Measurements from ENCODE around the gene XYLT2. TPM values are rescaled to one million over a fixed set of nuclear protein-coding genes. Genes with fewer than 3 reads are reported as not detected.

The XYLT2 gene
- total and polyA plus RNA-seq, 2 experiments from 2014 or later = 14.2 to 44.9 TPM

GRCh38 chr17:50393700-50394099 is 47.8 kb downstream of the XYLT2 start (continued):
- no peak for TF ChIP-seq NANOG (IDR thresholded peaks at IDR 0.05; ENCODE audit: borderline replicate concordance)
- TF ChIP-seq ETS1 (IDR thresholded peaks at IDR 0.05) = no peak
- TF ChIP-seq ZNF114 (CRISPR knock-in tag; IDR thresholded peaks at IDR 0.05) = no peak
- no peak for TF ChIP-seq STAT1 (IDR thresholded peaks at IDR 0.05; ENCODE audit: unreplicated experiment)
- no peak for TF ChIP-seq CREB1 (CRISPR knock-in tag; IDR thresholded peaks at IDR 0.05; ENCODE audit: low read depth)

GRCh38 chr17:50394711-50395110 is 48.8 kb downstream of the XYLT2 start:
- Histone ChIP-seq H3K4me3 (no peak overlapping the region), H3K4me1 (ENCODE audit: insufficient read depth) (peaks cover 4% of the 10 kb centered on the region; the same call in 1 of the 2 replicates), H3K79me2 (replicated peaks; ENCODE audit: insufficient read depth) (peaks cover 25% of the 10 kb centered on the region), H2AFZ (no peak overlapping the region), H3K9me2 (ENCODE audit: insufficient read depth) (no peaks in the 10 kb centered on the region), H3K27me3 (ENCODE audit: insufficient read depth) (no peaks in the 10 kb centered on the region), H4K20me1 (replicated peaks; ENCODE audit: insufficient read depth) (peaks cover 27% of the 10 kb centered on the region), H3K4me2 (no peak overlapping the region), H3F3A (replicated peaks; ENCODE audit: low read depth) (no peaks in the 10 kb centered on the region), H3K36me3 (ENCODE audit: insufficient read depth) (peaks cover 34% of the 10 kb centered on the region), H3K27ac (ENCODE audit: low read depth) (no peak overlapping the region)
- peaks cover 2% of the 10 kb centered on the region for H3K27me3 Mint-ChIP-seq (ENCODE audit: insufficient read depth, low read depth, poor library complexity)
- H3K9me3 Mint-ChIP-seq = peaks cover 9% of the 10 kb centered on the region; the same call in 1 of the 3 replicates
- H3K4me3 Mint-ChIP-seq = 0 out of 3 replicates have a peak overlapping the region, but pooled peaks have one; percentile 32
- no peak overlapping the region for H3K27ac Mint-ChIP-seq
- peaks cover 53% of the 10 kb centered on the region for H3K36me3 Mint-ChIP-seq (ENCODE audit: low read depth)
- no peak for ATAC-seq
- peaks cover 10% of the 10 kb centered on the region for H3K4me1 Mint-ChIP-seq
- DNase-seq (ENCODE audit: low spot score) = no peak
- TF ChIP-seq JUNB (IDR thresholded peaks at IDR 0.05; ENCODE audit: unreplicated experiment) = no peak
- TF ChIP-seq EZH2 (IDR thresholded peaks at IDR 0.05; ENCODE audit: low read depth, unreplicated experiment) = no peak
- TF ChIP-seq REST (IDR thresholded peaks at IDR 0.05; ENCODE audit: unreplicated experiment) = no peak
- no peak for TF ChIP-seq ZNF114 (CRISPR knock-in tag; IDR thresholded peaks at IDR 0.05)
- no peak for TF ChIP-seq ETS1 (IDR thresholded peaks at IDR 0.05)
- TF ChIP-seq ZNF331 (CRISPR knock-in tag; IDR thresholded peaks at IDR 0.05; ENCODE audit: low read depth) = no peak
- TF ChIP-seq ZNF462 (CRISPR knock-in tag; IDR thresholded peaks at IDR 0.05) = no peak
- TF ChIP-seq CTCF (conservative IDR thresholded peaks at IDR 0.05; ENCODE audit: low read depth in 2 of 2) = no peak
- TF ChIP-seq CREB1 (CRISPR knock-in tag; IDR thresholded peaks at IDR 0.05; ENCODE audit: low read depth) = no peak
